Body of pancreas (tissue), 4 donors: ENCODE results near the gene L3MBTL3.

Source experiments
- POLR2A ChIP-seq, 3 donors: fragments of 450-650 bp; IDR thresholded peaks; one replicate each; pipeline ENCODE4 v1.6.1; 2016; ENCODE audit warnings: antibody characterized with exemption in 3 of 3, mild to moderate bottlenecking in 2 of 3
- TF ChIP-seq, protein P1 (sequence below), 7 experiments: fragments of 450-650 bp in 4 of 7; fragments of 200-600 bp in 3 of 7; sonication (generic) in 3 of 7; IDR thresholded peaks; one replicate each; pipeline ENCODE4 v1.5.1; 2016 to 2019; ENCODE audit warnings: antibody characterized with exemption in 7 of 7

DNA sequence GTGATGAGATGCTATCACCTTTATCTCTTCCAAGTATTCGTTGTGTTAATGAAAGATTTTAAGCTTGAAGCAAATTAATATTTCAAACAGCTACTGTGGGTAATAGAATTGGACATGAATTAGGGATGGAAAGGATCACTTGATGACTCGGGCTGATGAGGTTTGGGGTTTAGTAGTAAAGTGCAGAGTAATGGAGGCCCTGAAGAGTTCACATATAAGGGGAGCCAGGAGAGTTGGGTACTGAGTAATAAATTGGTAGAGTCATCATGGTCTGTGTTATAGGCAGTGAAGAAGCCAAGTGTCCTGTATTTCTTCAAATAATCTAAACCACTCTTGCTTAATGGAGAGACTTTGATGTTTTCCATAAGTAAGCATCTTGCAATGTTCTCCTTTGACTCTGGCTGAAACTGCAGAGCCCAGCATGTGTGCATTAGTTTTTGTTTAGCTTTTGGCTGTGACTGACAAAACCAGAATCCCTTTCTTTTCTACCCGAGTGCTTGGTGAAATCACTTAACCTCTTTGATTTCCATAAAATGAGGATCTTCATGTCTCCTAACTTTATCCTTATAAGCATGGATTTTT, 57.6 kb downstream of the L3MBTL3 start:
- TF ChIP-seq, protein P1, sequence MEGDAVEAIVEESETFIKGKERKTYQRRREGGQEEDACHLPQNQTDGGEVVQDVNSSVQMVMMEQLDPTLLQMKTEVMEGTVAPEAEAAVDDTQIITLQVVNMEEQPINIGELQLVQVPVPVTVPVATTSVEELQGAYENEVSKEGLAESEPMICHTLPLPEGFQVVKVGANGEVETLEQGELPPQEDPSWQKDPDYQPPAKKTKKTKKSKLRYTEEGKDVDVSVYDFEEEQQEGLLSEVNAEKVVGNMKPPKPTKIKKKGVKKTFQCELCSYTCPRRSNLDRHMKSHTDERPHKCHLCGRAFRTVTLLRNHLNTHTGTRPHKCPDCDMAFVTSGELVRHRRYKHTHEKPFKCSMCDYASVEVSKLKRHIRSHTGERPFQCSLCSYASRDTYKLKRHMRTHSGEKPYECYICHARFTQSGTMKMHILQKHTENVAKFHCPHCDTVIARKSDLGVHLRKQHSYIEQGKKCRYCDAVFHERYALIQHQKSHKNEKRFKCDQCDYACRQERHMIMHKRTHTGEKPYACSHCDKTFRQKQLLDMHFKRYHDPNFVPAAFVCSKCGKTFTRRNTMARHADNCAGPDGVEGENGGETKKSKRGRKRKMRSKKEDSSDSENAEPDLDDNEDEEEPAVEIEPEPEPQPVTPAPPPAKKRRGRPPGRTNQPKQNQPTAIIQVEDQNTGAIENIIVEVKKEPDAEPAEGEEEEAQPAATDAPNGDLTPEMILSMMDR (IDR thresholded peaks at IDR 0.05): no peak
- TF ChIP-seq POLR2A (IDR thresholded peaks at IDR 0.05): no peak
